ENCODE measurements around the gene NDUFS4.
"Not testable (repeated sequence)": the region's sequence is repeated elsewhere in the genome, so short reads cannot be mapped to it uniquely, and the experiment has no call there.

NDUFS4 gene

DNA sequence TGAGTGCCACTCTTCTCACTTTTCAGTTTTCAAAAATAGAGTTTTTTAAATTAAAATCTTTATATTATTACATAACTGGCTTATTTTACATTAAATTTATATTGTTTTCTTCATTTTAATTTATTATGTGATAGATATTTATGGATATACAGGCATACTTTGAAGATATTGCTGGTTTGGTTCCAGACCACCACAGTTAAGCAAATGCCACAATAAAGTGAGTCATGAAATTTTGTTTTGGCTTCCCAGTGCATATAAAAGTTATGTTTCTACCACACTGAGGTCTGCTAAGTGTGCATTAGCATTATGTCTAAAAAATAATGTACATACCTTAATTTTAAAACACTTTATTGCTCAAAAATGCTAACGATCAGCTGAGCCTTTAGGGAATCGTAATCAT lies 47.4 kb downstream of the NDUFS4 start:
- TF ChIP-seq, protein P1, sequence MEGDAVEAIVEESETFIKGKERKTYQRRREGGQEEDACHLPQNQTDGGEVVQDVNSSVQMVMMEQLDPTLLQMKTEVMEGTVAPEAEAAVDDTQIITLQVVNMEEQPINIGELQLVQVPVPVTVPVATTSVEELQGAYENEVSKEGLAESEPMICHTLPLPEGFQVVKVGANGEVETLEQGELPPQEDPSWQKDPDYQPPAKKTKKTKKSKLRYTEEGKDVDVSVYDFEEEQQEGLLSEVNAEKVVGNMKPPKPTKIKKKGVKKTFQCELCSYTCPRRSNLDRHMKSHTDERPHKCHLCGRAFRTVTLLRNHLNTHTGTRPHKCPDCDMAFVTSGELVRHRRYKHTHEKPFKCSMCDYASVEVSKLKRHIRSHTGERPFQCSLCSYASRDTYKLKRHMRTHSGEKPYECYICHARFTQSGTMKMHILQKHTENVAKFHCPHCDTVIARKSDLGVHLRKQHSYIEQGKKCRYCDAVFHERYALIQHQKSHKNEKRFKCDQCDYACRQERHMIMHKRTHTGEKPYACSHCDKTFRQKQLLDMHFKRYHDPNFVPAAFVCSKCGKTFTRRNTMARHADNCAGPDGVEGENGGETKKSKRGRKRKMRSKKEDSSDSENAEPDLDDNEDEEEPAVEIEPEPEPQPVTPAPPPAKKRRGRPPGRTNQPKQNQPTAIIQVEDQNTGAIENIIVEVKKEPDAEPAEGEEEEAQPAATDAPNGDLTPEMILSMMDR (IDR thresholded peaks at IDR 0.05; ENCODE audit: insufficient read depth, low read depth, low read length, missing control alignments): no peak
- no peak for DNase-seq (ENCODE audit: low read depth)
- H3K4me3 ChIP-seq (ENCODE audit: low read length): no peak overlapping the region

DNA sequence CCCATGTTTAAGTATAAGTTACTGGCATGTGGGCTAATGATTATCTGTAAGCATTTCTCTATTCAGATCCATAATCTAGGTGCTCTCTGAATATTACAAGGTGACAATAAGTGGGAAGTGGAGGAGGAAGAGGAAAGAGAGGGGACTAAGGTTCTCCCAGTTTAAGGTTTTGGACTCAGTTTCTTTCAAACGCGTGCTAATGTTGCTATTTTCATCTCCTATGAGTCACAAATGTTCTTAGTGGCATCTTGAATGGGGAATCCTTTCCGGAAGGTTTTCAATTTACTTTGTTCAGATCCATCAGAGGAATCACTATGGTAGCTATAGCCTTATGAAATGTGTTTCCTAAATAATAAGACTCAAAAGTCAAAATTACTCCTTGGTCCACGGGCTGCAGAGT lies 48.5 kb downstream of the NDUFS4 start:
- H3K4me3 ChIP-seq (ENCODE audit: low read length); DNase-seq (ENCODE audit: low read depth): not testable (repeated sequence)

DNA sequence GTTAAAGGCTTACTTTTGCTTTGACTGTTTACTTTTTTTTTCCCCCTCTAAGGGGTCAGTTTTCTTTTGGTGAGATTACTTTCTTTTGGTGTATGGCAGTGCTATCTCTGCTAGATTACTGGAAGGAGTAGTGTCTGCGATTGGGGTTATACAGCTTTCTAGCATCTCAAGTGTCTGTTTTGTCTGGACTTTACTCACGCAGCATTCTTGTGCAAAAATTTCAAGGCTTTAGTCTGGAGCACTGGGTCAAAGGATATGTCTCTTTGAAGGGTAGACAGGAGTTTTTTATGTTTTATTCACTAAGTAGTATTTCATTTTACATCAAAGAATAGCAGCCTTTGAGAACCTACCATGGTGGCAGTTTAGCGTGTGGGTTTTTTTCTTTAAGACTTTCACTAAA lies 52.6 kb downstream of the NDUFS4 start:
- no peak overlapping the region for H3K4me3 ChIP-seq (ENCODE audit: low read length)
- TF ChIP-seq, protein P1 (IDR thresholded peaks at IDR 0.05; ENCODE audit: insufficient read depth, low read depth, low read length, missing control alignments): no peak
- DNase-seq (ENCODE audit: low read depth): no peak

DNA sequence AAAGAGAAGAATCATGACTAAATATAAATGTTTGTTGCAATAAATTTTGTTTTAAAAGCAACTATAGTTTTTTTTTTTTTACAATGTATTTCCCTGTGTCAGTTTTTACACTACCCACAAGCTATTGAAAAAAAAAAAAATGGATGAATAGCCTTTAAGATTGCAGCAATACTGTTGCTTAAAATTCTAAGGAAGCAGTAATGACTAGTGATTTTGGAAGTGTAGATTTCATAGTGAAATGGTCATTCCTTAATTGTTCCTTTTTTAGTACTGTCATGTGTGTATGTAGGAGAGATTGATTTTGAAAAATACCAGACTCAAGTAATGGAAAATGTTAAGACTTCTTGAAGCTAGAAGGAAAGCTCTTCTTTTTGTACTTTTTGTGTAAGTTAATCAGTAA lies 53.1 kb downstream of the NDUFS4 start:
- TF ChIP-seq, protein P1 (IDR thresholded peaks at IDR 0.05; ENCODE audit: insufficient read depth, low read depth, low read length, missing control alignments): no peak
- DNase-seq (ENCODE audit: low read depth): no peak
- H3K4me3 ChIP-seq (ENCODE audit: low read length): no peak overlapping the region

DNA sequence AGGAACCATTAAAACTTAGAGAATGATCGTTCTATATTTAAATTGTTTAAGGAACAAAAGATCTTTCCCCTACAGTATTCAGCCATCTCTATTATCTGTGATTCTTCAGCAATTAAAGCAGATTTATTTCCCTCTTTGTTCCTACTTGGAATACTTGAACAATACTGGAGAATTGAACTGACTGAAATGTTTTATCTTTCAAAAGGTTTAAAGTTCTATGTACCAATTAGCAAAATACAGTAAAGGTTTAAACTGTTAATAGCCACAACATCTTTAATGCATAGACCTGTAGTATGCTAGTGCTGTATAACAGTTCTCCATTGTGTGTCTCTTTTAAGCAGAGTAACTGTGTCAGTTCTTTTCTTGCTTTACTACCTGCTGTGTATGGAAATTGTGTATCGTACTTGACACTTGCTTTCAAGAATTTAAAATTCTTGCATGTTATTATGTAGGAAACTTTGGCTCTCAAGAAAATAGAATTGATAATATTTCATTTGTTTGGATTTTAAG lies 54.0 kb downstream of the NDUFS4 start:
- TF ChIP-seq, protein P1 (IDR thresholded peaks at IDR 0.05; ENCODE audit: insufficient read depth, low read depth, low read length, missing control alignments): no peak
- no peak overlapping the region for H3K4me3 ChIP-seq (ENCODE audit: low read length)

DNA sequence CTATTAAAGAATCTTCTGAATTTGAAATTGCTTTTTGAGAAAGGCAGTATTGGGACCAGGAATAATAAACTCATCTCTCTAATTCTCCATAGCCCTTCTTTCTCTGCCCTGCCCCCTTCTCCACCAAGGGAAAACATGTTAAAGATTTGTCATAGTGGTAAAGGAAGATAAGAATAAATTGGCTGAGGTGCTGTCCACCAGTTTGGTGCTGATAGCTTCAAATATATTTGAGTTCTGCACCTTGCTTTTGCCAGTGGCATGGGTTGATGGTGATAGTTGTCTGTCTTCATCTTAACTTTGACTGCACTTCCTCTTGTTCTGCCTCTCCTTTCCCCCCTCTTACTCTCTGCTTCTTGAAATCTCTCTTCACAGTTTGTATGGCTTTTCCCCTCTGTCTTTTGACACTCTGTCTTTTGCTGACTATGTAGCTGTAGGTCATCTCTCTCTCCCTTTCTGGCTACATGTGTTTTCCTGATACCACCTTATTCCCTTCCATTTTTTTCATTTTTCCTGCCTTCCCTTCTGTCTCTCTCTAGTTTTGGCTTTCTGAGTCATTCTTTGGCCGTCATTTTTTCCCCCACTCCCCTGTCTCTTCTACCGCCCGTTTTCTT lies 56.6 kb downstream of the NDUFS4 start:
- TF ChIP-seq, protein P1 (IDR thresholded peaks at IDR 0.05; ENCODE audit: insufficient read depth, low read depth, low read length, missing control alignments): no peak
- no peak overlapping the region for H3K4me3 ChIP-seq (ENCODE audit: low read length)
- DNase-seq (ENCODE audit: low read depth): peak; percentile 14

More for the DNA sequence above, 54.0 kb downstream of the NDUFS4 start:
- no peak for DNase-seq (ENCODE audit: low read depth)

DNA sequence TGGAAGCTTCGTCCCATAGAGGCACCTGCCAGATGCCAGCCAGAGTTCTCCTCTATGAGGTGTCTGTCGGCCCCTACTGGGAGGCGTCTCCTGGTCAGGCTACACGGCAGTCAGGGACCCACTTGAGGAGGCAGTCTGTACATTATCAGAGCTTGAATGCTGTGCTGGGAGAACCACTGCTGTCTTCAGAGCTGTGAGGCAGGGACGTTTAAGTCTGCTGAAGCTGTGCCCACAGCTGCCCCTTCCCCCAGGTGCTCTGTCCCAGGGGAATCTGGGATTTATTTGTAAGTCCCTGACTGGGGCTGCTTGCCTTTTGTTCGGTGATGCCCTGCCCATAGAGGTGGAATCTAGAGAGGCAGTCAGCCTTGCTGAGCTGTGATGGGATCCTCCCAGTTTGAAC lies 70.8 kb downstream of the NDUFS4 start:
- no peak for DNase-seq (ENCODE audit: low read depth)
- no peak overlapping the region for H3K4me3 ChIP-seq (ENCODE audit: low read length)
- TF ChIP-seq, protein P1 (IDR thresholded peaks at IDR 0.05; ENCODE audit: insufficient read depth, low read depth, low read length, missing control alignments): no peak

Data from epithelial cell of esophagus (primary cell).